Urothelium cell line (cell line): ENCODE data around the gene SPATA19.
"Not testable (repeated sequence)": the region's sequence is repeated elsewhere in the genome, so short reads cannot be mapped to it uniquely, and the experiment has no call there.

Experiments used
- DNase-seq: peaks from one replicate; pipeline ENCODE4 v3.0.0; 2011; ENCODE audit warnings: low spot score, mixed read lengths
- FAIRE-seq: peaks from 2 replicates; lab custom pipeline; 2011; peaks lifted over from hg19 to GRCh38; lab: Jason Lieb, UNC

The SPATA19 gene, protein sequence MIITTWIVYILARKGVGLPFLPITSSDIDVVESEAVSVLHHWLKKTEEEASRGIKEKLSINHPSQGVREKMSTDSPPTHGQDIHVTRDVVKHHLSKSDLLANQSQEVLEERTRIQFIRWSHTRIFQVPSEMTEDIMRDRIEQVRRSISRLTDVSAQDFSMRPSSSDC

DNA sequence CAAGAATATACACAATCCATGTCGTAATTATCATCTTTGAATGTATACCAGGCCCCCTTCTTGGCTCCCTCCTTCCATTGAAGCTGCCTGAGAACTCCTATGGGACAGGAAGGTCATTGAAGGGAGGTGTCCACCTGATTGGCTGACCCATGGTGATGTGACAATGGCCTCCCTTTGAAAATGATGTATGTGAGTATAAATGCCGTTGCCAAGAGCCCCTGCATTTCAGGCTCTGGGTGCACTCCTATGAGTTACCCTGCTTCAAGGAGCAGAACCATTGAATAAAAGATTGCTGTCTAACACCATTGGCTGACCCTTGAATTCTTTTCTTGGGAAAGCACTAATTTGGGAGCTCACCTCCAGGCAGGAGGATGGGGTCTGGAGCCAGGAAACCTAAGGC, at the start of gene SPATA19:
TSS of gene SPATA19 (minus strand) at position 101 of the 400 bp plus-strand sequence. CDS start at position 34, 67 bp downstream.
- FAIRE-seq (no peak), DNase-seq (no peak)

DNA sequence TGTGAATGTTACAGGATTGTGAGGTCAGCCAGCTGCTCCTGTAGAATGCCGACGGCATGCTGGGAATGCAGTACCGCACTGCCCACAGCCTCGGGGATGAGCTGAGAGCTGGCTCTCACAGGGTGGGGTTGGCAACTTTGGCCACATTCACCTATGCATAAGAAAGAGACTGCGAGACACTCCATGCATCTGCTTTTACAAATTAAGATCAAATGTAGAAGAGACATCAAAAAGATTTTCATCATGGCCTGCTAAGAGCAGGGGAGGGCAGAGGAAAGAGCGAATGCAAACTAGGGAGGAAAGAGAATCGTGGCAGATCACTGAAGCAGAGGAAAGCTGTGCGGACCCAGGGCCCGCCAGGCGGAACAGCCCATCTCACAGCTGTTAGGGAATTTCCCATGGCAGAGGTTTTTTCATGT, 49.8 kb upstream of the SPATA19 start:
- peak; percentile 6 for DNase-seq
- no peak for FAIRE-seq

DNA sequence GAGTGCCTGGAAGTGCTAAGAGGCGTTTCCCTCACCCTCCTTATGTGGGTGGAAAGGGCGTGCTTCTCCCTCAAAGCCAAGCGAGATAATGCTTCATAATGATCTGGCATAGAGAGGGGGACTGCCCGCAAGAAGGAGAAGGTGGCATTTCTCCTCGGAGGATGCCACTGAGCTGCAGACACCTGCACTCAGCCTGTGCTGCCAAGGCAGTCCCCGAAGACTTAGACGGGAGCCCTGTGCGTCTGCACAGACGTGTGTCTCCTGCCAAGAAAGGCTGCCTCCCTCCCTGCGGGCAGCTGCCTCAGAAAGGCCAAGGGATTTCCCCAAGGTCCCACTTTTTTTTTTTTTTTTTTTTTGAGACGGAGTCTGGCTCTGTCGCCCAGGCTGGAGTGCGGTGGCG, 48.1 kb upstream of the SPATA19 start:
- DNase-seq (no peak), FAIRE-seq (no peak)

DNA sequence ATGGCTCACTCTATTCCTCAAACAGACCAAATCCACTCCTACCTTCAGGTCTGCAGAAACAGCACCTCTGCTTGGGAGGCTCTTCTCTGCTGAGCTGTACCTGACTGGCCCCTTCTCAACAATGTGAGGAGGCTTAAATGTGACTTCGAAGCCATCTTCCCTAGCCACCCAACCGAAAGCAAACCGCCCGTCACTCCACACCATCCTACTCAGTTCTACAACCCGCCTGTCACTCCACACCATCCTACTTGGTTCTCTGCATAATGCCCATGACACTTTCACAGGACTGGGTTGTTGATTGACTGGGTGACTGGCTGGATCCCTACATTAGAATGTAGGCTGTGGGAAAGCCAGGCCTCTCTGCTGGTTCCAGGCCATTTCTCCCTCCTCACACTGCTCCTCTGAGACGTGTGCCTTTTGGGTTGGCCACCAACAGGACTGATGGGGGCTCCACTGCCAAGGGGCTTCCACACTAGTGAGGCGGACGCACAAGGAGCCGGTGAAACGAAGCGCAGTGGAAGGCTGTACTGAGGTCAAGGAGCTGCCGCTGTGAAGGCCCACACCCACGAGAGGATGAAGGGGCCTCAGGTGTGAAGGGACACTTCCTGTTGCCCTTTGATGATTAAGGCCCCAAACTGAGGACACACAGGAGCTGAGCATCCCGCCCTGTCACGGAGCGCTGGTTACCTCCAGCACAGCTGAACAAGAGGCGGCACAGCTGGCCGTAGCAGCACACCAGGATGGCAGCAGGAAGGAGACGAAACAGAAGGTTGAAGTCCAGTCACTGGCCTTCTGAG, 47.5 kb upstream of the SPATA19 start:
- FAIRE-seq, result no peak
- no peak for DNase-seq

DNA sequence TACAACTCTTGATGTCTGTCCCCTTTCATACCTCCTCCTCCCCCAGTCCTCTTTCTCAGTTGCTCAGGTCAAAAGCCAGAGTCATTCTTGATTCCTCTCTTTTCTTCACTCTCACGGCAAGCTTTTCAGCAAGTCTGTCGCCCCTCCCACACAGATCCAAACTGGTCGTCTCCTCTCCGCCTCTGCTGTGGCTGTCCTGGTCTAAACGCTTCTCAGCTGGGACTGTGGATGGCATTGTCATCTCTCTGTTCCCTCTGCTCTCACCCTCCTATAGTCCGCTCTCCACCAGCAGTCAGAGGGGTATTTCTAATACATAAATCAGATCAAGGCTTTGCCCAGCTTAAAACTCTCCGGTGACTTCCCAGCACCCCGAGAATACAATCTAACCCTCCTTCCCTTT, 46.8 kb upstream of the SPATA19 start:
- DNase-seq, result no peak
- no peak for FAIRE-seq

DNA sequence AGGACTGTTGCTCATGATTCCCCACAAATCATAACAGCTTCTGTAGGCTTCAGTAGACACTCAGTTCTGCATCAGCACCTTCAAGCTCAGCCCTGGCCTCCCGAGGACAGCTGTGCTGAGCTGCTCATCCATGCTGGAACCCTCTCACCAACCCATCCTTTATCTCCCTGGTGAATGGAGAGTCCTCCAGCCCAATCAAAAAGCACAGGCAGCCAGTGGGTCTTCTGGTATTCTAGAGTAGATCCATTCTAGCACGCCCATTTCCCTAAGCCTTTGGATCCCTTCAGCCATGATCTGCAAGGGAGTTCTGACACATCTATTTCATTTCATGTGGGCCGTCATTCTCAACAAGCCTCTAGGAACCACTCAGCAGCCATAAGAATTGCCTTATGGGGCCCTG, 44.6 kb upstream of the SPATA19 start:
- DNase-seq, result no peak
- no peak for FAIRE-seq

DNA sequence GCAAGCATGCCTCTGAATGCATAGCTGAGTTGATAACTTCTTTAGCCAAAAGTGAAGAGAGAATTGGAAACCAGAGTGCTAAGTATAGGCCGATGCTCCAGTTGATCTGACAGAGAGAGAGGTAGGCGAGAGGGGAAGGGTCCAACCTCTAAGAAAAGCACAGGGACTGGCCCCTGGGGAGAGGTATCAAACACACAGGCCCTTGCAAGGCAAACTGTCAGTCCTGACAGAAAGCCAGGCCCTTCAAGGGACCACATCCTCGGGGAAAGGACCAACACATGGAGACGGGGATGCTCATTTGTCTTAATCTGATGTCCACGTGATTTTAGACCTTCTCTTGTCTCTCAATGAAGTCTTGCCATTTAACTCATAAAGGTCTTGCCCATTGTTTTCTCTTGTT, 43.9 kb upstream of the SPATA19 start:
- FAIRE-seq (no peak), DNase-seq (no peak)

DNA sequence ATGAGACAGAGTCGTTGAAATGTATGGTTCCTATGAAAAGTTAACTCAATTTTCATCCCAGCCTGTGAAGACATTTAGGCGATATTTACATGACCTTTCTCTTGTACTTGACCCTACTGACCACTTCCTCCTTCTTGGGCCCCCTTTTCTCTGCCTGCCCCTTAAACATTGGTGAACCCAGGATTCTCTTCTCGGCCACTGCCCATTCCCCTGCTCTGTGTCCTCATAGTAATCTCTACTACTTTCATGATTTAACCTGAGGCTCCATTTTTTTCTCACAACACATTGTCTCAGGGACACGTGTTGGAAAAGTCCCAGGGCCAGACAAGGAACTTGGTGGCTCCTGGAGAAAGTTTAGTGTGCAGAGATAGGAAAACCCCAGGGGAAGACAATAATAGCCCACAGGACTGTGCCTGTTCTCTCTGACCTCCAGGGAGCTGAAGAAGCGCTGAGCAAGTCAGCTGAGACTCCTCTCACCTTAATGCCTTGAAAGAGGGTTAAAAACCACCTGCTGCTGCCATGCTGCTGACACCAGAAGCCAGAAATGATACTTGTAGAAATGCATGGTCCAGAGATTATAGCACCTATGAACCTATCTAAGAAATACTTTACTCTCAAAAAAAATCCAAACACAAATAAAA, 42.5 kb upstream of the SPATA19 start:
- no peak for FAIRE-seq

DNA sequence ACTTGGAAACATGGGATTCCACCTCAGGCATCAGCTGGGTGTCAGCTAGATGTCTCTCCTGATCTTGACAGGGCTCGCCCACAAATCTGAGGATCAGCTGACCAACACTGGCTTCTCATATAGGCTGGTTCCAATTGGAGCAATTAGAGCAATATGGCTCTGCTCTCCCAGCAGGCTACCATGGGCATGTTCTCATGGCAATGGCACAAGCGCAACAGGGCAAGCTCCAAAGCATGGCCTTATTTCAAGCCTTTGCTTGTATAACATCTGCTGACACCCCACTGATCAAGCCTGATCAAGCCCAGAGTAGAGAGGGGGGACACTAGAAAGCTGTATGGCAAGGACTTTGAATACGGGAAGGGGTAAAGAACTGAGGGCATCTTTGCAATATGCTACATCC, 40.7 kb upstream of the SPATA19 start:
- DNase-seq (no peak), FAIRE-seq (no peak)

More for the DNA sequence above, 42.5 kb upstream of the SPATA19 start:
- no peak for DNase-seq

DNA sequence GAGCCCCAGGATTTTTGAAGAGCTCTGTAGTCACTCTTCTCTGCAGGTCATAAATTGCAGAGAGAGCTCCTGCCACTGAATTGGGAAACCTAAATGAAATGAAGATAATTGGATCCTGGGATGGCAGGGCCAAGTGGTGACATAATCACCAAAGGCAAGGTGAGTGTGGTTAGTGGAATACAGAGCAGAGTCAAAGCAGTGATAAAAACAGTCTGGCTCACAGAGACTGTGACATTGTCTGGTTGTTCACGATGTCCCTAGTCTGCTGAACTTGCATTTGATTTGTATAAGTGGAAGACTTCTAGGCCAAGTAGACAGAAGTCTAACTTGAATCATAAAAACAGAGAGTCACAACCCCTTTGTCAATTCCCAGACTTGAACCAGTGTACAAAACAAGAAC, 26.8 kb upstream of the SPATA19 start:
- FAIRE-seq (no peak), DNase-seq (no peak)

DNA sequence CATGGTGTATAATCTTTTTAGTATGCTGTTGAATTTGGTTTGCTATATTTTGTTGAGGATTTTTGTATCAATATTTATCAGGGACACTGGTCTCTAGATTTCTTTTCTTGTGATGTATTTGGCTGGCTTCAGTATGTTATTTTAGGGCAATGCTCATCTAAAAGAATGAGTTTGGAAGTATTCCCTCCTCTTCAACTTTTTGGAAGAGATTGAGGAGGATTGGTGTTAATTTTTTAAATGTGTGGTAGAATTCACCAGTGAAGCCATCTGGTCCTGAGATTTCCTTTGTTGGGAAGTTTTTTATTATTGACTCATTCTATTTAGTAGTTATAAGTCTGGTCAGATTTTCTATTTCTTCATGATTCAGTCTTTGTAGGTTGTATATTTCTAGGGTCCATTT, 22.1 kb upstream of the SPATA19 start:
- FAIRE-seq (no peak), DNase-seq (no peak)

DNA sequence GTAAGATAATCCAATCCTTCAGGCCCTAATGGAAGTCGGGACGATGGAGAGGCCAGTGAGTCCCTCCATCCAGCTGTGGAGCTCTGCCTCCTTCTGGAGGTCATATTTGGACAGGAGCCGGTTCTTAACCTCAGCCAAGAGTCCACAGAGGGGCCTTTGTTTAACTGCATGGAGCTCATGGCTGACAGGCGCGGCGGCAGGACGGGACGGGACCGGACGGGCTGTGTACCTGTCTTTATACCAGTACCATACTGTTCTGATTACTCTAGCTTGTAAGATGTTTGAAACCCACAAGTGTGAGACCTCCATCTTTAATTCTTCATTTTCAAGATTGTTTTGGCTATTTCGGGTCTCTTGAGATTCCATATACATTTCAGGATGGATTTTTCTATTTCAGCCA, 20.2 kb upstream of the SPATA19 start:
- FAIRE-seq, result no peak
- DNase-seq, result no peak

DNA sequence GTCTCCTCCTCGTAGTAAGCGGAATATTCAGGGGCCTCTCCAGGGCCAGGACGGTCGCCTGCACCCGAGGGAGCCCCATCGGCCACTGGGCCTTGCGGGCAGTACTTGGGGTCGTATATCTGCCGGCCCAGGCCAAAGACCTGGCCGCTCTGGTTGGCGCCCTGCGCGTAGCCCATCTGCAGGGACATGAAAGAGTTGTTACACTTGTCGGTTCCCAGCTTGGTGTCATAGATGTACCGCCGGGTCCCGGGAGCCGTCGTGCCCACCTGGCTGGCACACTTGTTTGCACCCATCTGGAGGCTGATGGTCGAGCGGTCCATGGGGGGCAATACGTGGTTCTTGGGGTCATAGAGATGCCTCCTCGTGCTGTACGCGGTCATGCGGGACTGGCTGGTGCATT, 19.4 kb upstream of the SPATA19 start:
- no peak for FAIRE-seq
- DNase-seq, result no peak

DNA sequence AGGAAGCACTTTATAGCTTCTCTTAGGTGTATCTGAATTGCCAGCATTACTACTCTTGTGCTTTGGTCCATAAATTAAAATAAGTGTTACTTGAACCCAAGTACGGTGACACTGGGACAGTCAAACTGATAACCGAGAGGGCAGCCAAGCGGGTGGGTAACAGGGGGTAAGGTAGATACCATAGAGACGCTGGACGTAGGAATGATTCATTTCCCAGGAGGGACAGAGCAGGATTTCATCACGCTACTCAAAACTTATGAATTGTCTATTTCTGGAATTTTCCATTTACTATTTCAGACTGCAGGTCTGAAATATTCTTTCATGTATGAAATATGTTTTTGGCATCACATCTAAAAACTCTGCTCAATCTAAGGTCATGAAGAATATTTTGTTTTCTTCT, 14.8 kb upstream of the SPATA19 start:
- no peak for FAIRE-seq
- DNase-seq, result no peak

DNA sequence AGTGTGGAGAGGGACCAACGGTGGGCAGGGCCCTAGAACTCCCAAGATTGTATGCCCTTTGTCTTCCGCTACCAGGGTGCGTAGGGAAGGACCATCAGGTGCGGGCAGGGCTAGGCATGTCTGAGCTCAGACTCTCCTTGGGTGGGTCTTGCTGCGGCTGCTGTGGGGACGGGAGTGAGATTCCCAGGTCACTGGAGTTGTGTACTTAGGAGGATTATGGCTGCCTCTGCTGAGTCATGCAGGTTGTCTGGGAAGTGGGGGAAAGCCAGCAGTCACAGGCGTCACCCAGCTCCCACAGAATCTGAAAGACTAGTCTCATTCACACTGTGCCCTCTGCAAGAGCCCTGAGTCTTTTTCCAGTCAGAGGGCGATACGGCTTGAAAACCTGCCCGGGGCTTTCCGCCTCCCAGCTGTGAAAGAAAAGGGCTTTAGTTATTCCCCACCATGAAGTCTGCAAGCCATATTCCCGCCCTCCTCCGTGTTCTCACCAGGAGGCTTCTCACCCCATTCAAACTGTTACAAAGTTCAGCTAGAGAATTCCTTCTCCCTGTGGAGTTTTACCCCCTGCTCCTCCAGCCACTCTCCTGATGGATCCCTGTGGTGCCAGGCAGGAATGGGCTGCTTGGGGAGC, 9.1 kb upstream of the SPATA19 start:
- DNase-seq, FAIRE-seq: not testable (repeated sequence)

DNA sequence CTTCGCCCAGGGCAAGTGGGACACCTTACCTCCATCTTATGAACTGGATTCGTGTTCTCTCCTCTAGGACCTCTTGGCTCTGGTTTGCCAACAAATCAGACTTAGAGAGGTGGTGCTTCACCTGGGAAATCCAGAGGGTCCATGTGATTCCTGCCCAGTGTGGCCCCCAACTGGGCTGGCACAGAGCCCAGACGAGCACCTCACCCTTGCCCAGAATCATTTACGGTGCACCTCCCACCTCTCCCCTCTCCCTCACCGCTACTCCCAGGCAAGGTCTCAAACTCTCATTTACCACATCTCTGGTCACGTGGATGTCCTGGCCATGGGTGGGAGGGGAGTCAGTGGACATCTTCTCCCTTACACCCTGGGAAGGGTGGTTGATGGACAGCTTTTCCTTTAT, 1.1 kb downstream of the SPATA19 start:
- FAIRE-seq, result no peak
- DNase-seq, result no peak

DNA sequence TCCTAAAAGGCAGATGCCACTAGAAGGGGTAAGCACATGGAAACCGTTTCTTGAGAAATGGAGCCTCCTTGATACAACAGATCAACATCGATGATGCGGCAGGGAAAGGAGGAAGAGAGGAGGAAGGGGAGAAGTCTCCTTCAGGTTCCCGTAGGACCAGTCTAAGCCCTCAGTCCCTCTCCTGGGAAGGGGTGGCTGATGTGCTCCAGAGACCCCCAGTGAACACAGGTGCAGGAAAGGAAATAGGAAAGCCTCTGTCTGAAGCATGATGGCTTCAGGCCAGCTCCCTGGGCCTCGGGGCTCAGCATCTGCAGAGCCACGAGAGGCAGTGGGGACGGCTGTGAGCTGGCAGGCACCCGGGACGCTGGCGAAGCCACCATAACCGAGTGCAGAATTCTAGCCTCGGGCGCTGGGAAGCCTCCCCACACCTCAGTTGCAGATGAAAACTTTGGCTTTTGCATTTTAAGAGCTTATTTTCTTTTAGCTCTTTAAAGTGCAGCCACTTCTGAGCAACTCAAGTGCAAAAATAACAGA, 1.8 kb downstream of the SPATA19 start:
- no peak for DNase-seq
- FAIRE-seq, result no peak

DNA sequence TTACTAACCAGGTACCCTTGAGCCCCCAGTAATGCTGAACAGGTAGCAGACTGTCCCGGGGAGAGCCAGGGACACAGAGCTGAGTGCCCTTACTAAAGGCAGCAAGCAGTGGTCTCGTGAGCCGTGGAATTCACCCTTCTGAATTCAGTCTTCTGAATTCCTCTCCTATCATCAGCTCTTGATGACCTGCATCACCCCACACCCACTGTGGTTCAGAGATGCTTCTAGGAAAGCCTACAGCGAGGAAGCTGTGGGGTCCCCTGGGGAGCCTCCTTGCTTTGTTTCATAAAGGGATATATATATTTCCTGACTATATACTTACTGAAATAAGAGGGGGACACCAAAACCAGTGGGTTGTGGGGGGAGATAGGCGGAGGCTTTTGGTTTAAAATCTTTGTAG, 2.6 kb downstream of the SPATA19 start:
- no peak for FAIRE-seq
- DNase-seq, result no peak

DNA sequence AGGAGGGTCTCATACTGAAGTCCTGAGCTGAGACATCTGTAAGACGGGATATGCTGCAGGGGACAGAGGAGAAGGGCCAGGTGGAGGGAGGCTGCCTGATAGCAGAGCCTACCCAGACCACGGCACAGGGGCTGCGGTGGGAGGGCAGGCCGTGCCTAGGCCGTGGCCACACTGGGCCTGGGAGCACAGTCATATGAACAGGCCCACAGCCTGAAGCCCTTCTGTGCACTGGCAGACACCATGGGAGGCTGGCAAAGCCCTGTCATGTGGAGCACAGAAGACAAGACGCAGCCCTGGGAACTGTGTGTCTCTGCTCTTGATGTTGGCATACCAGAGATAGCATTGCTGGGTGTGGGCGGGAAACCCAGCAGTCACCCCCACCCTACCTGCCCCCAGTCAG, 3.3 kb downstream of the SPATA19 start:
- no peak for FAIRE-seq
- DNase-seq, result no peak

DNA sequence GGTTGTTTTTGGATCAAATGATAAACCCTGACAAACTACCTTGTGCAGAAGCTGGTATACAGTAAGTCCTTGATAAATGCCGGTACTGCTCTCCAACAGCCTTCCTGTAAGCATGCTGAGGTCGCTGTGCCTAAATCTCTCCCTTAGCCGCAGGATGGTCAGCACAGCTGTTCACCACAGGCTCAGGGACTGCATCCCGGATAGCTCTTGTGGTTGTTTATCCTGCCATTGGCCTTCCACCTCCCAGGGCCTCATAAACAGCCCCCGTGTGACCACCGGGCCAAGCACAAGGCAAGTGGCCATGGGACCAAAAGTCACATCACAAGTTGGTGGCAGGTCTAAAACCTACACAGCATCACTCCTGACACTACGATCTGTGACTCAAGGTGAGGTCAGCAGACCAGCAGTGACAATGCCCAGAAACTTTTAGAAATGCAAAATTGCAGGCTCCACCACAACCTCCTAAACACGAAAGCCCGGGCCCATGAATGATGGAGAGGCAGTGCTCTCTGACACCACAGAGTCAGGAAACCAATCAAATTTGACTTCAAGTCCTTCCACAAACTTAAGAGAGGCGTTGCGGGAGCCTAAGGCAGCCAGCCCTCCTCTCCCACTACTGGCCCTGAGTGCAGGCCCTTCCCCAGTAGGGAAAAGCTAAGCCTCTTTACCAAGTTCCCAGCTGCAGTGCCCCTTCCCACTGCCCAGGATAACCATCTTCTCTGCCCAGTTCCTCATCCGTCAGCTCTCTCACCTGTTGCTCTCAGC, 3.9 kb downstream of the SPATA19 start:
- DNase-seq (no peak), FAIRE-seq (no peak)

DNA sequence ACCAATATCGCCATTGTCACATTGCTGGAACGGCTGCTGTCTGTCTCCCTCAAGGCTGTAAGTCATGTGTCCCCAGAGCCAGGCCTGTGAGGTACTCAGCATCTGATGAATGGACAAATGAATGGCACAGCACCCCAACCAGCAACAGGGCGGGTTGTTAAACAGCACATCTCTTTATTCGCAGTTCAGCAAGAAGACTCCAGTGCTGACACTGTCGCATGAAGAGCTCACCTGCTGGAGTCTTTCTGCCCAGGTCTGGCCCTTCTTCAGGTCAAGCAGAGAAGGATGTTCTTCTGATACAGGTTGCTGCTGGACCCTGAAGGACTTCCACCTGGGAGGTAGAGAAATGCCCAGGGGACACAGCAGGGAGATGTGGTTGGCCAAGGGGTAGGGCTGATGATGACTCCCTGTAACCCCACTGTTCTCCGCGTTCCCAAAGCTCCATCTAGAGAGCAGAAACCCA, 4.8 kb downstream of the SPATA19 start:
- DNase-seq (no peak), FAIRE-seq (no peak)
